ENCODE results near the gene BTBD2. TPM values are rescaled to one million over a fixed set of nuclear protein-coding genes. Genes with fewer than 3 reads are reported as not detected.

The BTBD2 gene
- total RNA-seq, 4 donors from 2014 or later = 54.6 to 82.9 (median 63.6) TPM

- ATAC-seq = no peak
- no peak for DNase-seq
- no peak overlapping the region for H3K4me3 ChIP-seq
- no peaks in the 10 kb centered on the region for H3K4me1 ChIP-seq
- in situ Hi-C loops (cut with MboI; ENCODE audit: low sequenced_read_pairs in 4 of 4) = no loop called here
- H3K27ac ChIP-seq = no peak overlapping the region
- peaks cover 0 to 57% of the 10 kb centered on the region in 2 donors for H3K36me3 ChIP-seq
- intact Hi-C loops (cut with DNase I; ENCODE audit: low total_unique reads) = no loop called here
- H3K27me3 ChIP-seq = no peaks in the 10 kb centered on the region
- no peak for TF ChIP-seq POLR2A (IDR thresholded peaks at IDR 0.05)
- TF ChIP-seq CTCF (IDR thresholded peaks at IDR 0.05 in 4 of 5, conservative IDR thresholded peaks at IDR 0.05 in 1 of 5) = no peak
- no peaks in the 10 kb centered on the region for H3K9me3 ChIP-seq
Observed at GRCh38 chr19:1986357-1987162, 29.0 kb downstream of the BTBD2 start.

GRCh38 chr19:1985588-1986356 is 29.7 kb downstream of the BTBD2 start:
- no peaks in the 10 kb centered on the region for H3K4me1 ChIP-seq
- DNase-seq (no peak), ATAC-seq (no peak)
- no peaks in the 10 kb centered on the region for H3K27me3 ChIP-seq
- in situ Hi-C loops (cut with MboI; ENCODE audit: low sequenced_read_pairs in 4 of 4) = no loop called here
- no peak overlapping the region for H3K4me3 ChIP-seq
- TF ChIP-seq POLR2A (IDR thresholded peaks at IDR 0.05) = no peak
- TF ChIP-seq CTCF (IDR thresholded peaks at IDR 0.05 in 4 of 5, conservative IDR thresholded peaks at IDR 0.05 in 1 of 5) = no peak
- intact Hi-C loops (cut with DNase I; ENCODE audit: low total_unique reads) = no loop called here
- H3K9me3 ChIP-seq = no peaks in the 10 kb centered on the region
- no peak overlapping the region for H3K27ac ChIP-seq
- peaks cover 0 to 57% of the 10 kb centered on the region in 2 donors for H3K36me3 ChIP-seq

- Histone ChIP-seq H3K36me3 (peaks cover 0 to 57% of the 10 kb centered on the region in 2 donors), H3K4me3 (no peak overlapping the region), H3K27ac (no peak overlapping the region), H3K27me3 (no peaks in the 10 kb centered on the region), H3K4me1 (no peaks in the 10 kb centered on the region), H3K9me3 (no peaks in the 10 kb centered on the region)
- intact Hi-C loops (cut with DNase I; ENCODE audit: low total_unique reads) (no loop called here), in situ Hi-C loops (cut with MboI; ENCODE audit: low sequenced_read_pairs in 4 of 4) (no loop called here)
- ATAC-seq (no peak), DNase-seq (no peak)
- TF ChIP-seq CTCF (IDR thresholded peaks at IDR 0.05 in 4 of 5, conservative IDR thresholded peaks at IDR 0.05 in 1 of 5) = no peak
- TF ChIP-seq POLR2A (IDR thresholded peaks at IDR 0.05) = no peak
Observed at GRCh38 chr19:1984357-1984756, 31.2 kb downstream of the BTBD2 start.

DNA sequence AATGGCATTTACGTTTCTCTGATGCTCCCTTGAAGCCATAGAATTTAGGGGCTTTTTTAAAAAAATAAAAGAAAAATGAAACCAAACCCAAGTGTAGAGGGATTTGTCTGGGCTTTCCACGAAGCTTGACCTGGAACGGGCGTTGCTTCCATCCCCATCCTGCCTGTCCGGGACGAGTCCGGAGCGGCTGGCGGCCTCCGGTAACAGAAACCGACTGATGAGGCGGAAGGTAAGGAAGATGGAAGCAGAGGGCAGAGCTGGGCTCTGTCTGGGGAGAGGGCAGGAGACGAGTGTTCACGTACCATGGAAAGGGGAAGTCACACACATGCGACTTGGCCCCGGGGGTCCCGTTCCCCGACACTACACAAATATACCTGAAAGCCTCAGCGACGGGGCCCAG is 34.3 kb downstream of the BTBD2 start:
- DNase-seq = no peak
- Histone ChIP-seq H3K4me3 (no peak overlapping the region), H3K36me3 (peaks cover 0 to 54% of the 10 kb centered on the region in 2 donors), H3K27me3 (no peaks in the 10 kb centered on the region), H3K9me3 (no peaks in the 10 kb centered on the region), H3K4me1 (no peaks in the 10 kb centered on the region), H3K27ac (no peak overlapping the region)
- TF ChIP-seq POLR2A (IDR thresholded peaks at IDR 0.05) (no peak), CTCF (IDR thresholded peaks at IDR 0.05 in 4 of 5, conservative IDR thresholded peaks at IDR 0.05 in 1 of 5) (no peak)
- intact Hi-C loops (cut with DNase I; ENCODE audit: low total_unique reads) (no loop called here), in situ Hi-C loops (cut with MboI; ENCODE audit: low sequenced_read_pairs in 4 of 4) (no loop called here)
- ATAC-seq = no peak
